Left lobe of liver (tissue), 2 donors: ENCODE measurements around the gene TMEM108. TPM values are rescaled to one million over a fixed set of nuclear protein-coding genes. Genes with fewer than 3 reads are reported as not detected.

ENCODE experiments used
- ATAC-seq: fragments of 200-7000 bp; cut with Tn5 transposase; one replicate; pipeline ENCODE4 v1.9.1; 2020; ENCODE audit warnings: mild to moderate bottlenecking, moderate library complexity
- DNase-seq: peaks from one replicate; pipeline ENCODE4 v3.0.0-alpha.2; 2020; ENCODE audit warnings: low spot score
- total RNA-seq: library from RNA; stranded (reverse); gene quantifications from one replicate; pipeline ENCODE4 v1.2.1, GENCODE V29; 2021
- donor health status: DM: no; HTN: no; CAD: no; lungs with moderate emphysema.
- donor health status: DM: no; HTN: yes; CAD: no.

TMEM108 gene
- total RNA-seq, 1 donor from 2014 or later = not detected

DNA sequence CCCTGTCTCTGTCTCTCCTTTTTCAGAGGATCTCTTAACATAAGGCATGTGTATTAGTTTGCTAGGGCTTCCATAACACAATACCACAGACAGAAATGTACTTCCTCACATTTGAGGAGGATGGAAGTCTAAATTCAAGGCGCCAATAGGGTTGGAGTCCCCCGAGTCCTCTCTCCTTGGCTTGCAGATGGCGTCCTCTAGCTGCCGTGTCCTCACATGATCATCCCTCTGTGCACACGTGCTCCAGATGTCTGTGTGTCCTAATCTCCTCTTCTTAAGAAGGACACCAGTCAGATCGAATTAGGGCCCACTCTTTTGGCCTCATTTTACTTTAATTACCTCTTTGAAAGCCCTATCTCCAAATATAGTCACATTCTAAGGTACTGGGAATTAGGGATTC is 338.6 kb downstream of the TMEM108 start:
- no peak for ATAC-seq
- no peak for DNase-seq

DNA sequence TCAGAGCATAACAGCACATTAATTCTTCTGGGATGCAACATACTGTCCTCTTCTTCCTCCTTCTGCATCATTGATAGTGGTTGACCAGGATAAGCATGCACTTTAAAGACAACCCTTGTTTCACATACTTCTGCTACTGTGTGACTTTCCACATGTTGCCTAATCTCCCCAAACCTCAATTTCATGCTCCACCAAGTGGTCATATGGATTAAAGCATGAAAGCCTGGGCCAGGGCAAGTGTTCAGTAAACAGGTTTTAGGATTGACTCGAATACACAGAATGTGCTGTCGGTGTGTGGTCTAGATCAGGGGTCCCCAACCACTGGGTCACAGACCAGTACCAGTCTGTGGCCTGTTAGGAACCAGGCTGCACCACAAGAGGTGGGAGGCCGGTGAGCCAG is 339.2 kb downstream of the TMEM108 start:
- no peak for DNase-seq
- peak; percentile 84 for ATAC-seq

DNA sequence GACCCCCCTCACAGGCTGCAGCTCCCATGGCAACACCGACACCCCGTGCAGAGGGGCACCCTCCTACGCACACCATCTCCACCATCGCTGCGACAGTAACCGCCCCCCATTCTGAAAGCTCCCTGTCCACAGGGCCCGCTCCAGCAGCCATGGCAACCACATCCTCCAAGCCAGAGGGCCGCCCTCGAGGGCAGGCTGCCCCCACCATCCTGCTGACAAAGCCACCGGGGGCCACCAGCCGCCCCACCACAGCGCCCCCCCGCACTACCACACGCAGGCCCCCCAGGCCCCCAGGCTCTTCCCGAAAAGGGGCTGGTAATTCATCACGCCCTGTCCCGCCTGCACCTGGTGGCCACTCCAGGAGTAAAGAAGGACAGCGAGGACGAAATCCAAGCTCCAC is 341.7 kb downstream of the TMEM108 start:
- ATAC-seq (no peak), DNase-seq (no peak)

DNA sequence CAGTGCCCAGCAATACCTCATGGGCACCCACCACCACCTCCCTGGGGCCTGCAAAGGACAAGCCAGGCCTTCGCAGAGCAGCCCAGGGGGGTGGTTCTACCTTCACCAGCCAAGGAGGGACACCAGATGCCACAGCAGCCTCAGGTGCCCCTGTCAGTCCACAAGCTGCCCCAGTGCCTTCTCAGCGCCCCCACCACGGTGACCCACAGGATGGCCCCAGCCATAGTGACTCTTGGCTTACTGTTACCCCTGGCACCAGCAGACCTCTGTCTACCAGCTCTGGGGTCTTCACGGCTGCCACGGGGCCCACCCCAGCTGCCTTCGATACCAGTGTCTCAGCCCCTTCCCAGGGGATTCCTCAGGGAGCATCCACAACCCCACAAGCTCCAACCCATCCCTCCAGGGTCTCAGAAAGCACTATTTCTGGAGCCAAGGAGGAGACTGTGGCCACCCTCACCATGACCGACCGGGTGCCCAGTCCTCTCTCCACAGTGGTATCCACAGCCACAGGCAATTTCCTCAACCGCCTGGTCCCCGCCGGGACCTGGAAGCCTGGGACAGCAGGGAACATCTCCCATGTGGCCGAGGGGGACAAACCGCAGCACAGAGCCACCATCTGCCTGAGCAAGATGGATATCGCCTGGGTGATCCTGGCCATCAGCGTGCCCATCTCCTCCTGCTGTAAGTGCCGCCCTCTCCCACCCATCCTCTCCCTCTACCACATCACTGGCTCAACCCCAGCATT is 342.5 kb downstream of the TMEM108 start:
- no peak for ATAC-seq
- no peak for DNase-seq

DNA sequence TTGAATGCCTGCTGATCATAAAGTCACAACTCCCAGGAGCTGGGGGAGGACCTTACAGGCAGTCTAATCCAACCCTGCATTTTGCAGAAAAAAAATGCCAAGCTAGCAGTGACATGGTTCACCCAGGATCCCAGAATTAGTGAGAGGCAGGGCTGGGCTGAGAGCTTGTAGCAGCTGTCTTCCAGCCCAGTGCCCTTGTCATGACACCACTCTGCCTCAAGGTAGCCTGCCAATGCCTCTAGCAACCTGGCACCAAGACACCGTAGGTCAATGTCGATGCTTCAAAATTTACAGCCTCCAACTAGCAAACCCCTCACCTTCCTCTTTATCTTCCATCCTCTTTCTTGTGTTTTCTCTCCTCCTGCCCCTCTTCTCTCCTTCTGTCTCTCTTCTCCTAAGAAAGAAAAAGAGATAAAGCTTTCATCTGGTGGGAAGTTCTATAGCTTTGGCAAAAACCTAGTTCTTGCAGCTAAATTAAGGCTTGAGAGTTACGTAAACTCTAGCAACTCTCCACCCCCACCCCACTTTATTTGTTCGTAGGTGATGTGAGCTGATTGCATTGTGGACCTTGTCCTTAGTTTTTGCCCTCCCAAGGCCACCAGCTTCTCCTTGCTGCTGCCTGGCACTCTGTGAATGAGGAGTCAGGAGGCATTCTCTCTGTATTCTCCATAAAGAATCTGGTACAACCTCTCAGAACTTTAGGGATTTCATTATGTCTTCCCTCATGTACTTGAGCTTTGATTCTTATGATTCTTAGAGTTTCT is 343.3 kb downstream of the TMEM108 start:
- DNase-seq (no peak), ATAC-seq (peak; percentile 45)

DNA sequence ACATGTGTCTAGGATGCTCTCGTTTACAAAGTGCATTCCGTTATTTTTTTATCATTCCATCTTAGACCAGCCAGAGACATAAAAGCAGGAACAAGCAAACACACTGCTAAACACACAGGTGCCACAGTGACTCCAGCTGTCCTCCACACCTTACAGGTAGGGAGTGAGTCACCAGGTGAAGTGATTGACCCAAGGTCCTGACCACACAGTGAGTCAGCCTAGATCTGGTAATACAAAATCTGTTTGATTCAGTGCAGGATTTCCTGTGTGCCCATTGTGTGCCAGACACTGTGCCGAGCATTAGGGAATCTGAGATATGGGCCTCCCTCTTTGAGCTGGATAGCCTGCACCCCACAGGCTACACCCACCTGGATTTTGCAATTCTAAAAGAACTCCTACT is 345.0 kb downstream of the TMEM108 start:
- DNase-seq = no peak

DNA sequence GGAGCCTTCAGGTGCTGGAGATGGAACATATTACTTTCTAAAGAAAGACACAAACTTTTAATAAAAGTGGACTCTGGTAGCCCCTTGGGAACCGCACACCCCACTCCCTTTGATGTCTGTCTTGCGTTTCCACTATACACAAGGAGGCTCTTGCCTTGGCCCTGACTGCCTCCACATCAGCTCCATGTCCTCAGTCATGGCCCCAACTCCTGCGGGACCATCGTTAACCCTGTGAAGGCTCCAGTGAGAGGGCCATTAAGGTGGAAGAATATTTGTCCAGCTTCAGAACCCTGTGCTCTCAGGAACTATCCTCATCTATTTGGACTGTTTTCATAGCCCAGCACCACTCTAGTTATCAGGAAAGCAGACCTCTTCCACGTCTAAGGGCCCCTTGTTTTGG is 345.6 kb downstream of the TMEM108 start:
- no peak for DNase-seq
- no peak for ATAC-seq

More for the DNA sequence above, 345.0 kb downstream of the TMEM108 start:
- ATAC-seq = no peak

DNA sequence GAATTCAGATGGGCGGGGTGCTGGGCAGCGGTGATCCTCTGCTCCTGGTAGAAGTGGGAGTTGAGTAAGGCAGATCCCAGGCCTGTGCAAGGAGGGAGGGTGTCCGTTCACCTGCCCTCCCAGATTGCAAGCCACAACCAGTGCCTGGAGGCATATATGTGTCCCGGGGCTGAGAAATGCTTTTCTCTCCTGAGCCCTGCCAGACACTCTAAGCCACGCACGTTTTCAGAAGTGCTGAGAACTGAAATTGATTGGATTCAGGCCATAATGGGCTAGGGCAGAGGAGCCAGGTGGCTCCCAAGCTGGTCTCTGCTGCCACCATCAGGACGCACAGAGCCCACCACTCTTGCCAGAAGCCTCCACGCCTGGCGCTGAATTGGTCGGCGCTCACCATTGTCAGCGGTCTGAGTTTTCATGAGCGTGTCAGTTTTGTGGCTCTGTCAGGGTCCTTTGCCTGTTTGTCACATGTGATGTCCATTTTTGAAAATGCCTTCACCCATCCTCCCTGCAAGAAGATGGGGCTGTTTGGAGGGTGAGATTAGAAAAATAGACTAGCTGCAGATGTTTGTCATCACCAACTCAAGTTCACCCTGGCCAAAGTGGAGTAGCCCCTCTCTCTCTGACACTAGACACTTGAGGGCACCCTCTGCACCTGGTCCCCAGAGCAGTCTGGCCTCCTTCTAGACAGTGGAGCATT is 346.3 kb downstream of the TMEM108 start:
- ATAC-seq (peak; percentile 89), DNase-seq (peak; percentile 57)

DNA sequence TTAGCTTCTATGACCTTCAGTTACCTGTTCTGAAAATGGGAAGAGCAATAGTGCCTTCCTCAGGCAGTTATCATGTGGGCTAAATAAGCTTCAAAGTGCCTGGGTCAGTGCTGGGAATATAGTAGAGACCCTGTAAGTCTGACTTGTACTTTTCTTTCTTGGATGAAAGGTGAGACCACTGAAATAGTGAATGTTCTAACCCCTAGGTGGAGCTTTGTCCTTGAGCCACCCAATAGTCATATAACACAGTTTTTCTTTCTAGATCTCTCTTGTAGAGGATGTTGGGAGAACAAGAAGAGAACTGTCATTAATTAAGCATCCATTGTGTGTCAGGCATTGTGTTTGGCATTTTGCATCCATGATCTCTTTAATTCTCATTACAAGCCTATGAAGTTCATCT is 348.7 kb downstream of the TMEM108 start:
- ATAC-seq (no peak), DNase-seq (no peak)

DNA sequence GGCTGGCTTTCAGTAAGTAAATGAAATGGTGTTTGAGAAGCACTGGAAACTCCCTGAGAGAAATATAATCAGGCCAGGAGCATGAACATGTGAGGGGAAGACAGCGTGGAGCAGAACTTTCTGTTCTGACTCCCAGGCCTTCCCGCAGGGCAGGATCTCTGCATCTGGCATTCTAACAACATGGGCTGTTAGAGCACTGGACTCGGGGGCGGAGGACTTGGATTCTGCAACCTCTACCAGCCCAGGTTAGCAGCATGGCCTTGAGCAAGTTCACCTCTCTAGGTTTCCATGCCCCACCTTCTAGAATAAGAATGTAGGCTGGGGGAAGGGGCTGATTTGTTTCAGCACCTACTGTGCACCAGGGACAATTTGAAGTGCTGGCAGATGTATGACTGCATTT is 349.1 kb downstream of the TMEM108 start:
- no peak for DNase-seq
- no peak for ATAC-seq

DNA sequence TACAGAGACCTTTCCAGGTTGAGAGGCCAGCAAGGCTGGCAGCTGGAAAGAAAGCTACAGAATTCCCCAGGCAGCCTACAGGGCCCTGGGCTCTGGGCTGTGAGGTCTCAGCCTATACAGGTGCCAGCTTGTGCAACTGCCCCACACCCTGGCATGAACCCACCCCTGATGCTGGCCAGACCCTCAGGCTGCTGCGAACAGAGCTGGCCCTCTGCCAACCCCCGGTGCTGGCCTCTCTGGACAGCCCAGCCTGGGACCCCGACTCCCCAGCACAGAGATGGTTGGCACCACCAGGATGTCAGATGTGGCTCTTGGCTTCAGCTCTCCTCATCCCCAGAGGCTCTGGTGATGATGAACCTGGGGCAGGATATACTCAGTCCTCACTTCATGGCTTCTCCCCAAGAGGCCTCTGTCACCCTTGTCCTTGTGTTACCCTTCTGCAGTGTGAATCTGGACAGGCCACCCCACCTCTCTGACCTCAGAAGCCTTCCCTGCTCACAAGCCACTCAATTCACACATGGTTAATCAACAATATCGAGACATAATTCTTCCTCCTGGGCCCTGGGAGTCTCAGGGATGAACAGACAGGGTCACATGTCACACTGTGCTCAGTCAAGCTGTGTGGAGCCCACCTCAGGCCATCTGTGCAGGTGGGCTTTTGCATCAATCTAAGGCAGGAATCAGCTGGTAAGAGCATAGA is 350.7 kb downstream of the TMEM108 start:
- no peak for ATAC-seq
- DNase-seq = no peak

DNA sequence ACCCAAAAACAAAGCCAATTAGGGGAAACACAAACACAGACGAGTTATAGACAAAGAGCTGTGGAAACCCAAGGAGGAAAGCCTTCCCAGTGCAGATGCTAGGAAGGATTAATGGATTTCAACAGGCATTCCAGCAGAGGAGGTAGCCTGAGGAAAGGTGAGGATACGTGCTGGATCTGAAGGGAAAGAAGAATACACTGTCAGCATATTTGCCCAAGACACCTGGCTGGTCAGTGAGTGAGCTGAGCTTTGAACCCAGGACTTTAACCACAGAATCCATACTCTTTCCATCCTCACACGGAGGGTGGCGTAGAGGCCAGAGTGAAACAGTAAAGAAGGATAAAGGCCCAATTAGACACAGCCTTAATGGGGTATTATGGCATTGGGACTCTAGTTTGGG is 352.5 kb downstream of the TMEM108 start:
- ATAC-seq (no peak), DNase-seq (no peak)

DNA sequence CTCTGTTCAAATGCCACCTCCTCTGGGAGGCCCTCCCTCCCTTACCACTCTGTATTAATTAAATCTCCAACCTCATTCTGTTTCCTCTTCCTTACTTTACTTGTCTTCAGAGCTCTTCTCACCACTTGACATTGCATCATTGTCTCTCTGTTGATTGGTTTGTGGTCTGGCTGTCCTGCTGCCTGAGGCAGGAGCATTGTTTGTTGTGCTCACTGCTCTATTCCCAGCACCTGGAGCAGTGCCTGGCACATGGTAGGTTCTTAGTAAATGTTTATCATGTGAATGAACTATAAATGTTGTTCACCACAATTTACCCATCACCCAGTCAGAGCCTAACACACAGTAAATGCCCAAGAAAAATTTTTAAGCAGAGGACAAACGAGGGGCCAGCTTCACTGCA is 355.0 kb downstream of the TMEM108 start:
- ATAC-seq = no peak
- no peak for DNase-seq

DNA sequence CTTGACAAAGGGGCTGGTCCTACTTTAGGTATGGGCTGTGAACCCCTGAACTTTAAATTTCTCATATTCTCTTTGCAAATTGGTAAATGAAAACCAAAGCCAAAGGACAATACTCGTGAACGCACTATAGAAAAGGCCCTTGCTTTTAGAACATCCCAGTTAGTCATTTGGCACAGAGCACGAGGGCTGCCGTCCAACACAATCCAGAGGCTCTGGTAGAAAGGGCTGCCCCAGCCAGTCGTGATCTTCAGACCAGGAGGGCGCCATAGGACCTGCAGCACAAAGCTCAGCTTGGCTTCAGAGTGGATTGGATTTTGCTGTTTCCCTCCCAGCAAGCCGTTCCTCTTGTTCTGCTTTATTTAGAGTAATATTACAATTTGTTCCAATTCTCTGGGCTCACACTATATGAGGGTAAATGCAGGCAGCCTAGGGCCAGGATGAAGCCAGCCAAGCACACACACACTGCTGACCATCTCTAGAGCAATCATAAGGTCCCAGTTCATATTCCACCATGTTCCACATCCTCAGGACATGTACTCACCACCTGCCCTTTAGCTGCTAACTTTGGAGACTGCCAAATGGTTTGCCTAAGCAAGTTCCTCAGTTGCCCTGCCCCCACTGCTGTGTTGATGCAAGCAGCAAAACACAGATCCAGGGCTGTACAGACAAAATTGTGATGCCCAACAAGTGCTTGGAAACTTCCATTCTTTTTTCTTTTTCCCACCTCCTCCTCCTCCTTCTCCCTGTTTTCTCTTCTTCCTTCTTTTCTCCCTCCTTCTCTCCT is 355.7 kb downstream of the TMEM108 start:
- no peak for DNase-seq
- ATAC-seq = peak; percentile 38

DNA sequence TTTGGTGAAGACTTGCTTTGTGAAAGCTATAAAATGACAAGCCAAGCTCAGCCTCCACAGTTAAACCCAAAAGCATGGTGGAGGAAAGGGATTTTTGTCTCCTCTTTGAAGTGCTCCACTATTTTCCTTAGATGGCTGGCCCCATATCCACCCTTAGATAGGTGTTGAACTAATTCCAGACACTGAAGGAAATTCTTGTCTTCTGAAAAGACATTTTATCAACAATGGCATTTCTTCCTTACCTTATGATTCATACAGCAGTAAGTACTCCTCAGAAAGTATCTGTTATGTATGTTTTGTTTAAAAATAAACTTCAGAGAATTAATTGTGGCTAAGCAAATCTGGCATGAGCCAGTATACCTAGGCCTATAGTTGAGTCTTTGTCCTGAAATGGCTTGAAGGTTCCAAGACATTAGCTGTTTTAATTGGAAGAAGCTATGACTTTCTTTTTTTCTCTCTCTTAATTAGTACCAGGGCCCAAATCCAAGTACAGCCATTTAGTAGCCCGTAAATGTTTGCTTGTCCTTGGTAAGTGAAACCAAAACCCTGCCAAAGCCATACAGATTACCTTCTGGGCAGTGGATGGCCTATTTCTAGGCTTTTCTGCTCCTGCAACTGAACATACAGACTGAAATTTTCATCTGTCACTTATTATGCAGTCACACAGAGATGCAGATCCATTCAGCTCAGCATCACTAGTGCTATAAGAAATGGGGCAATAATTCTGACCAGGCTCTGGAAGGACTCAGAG is 356.5 kb downstream of the TMEM108 start:
- ATAC-seq (peak; percentile 24), DNase-seq (no peak)

DNA sequence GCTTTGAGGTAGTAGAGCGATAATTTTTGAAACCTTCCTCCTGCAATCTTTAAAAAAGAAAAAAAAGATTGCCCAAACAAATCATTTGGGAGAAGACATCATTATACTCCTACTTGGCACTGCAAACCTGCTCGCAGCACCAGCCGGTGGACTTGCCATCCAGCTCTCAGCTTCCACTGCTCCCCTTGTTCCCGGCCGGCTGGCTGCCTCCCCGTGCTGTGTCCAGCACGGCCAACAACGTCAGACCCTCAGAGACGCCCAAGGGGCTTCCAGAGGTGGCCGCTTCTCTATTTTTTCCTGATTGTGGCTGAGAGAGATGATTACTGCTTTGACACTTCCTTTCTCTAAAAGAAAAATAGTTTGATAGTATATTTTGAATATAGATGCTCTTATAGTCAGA is 358.7 kb downstream of the TMEM108 start:
- ATAC-seq = no peak
- no peak for DNase-seq

DNA sequence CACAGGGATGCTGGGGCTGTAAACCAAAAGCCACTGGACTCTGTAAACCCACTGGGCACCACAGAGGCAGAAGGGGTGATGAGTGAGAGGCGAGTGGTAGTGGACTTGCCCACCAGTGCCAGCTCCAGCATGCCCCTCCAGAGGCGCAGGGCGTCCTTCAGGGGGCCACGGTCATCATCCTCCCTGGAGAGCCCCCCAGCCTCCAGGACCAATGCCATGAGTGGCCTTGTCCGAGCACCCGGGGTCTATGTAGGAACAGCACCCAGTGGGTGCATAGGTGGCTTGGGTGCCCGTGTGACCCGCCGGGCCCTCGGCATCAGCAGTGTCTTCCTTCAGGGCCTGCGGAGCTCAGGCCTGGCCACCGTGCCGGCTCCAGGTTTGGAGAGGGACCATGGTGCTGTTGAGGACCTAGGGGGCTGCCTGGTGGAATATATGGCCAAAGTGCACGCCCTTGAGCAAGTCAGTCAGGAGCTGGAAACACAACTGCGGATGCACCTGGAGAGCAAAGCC is 361.9 kb downstream of the TMEM108 start, which contains the start of gene BFSP2:
BFSP2 (plus strand) TSS at position 51 of the 510 bp plus-strand sequence; CDS start at position 79, 28 bp downstream.
- ATAC-seq = no peak
- no peak for DNase-seq

DNA sequence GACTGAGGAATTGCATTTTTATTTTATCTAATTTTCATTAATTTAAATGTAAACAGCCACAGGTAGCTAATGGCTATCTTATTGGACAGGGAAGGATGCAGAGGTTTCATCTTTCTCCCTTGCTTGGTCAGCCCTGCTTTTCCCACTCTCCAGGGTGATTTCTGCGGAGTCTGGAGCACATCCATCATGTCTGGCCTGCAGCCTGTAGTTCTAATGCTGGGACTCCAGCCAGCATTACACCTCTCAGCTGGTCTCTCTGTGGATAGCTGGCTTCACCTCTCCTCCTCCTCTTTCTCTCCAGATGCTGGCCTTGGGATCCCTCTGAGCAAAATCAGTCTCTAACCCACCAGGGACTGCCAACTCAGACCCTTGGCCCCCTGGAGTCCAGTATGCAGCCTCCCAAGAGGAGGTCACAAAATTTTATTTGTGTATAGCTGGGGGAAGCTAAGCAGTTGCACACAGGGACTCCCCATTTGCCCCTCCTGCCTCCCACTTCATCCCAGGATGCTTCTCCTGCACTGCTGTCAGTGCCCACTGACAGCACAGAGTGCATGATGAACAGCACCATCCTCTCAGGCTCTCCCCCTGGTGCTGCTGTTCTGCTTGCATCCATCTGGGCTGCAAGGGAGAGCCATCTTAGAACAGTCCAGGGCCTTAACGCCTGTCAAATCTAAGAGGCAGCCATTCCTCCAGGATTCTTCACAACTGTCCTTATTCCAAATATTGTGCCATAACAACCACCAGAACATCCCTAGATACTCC is 363.4 kb downstream of the TMEM108 start:
- peak; percentile 64 for ATAC-seq
- no peak for DNase-seq

DNA sequence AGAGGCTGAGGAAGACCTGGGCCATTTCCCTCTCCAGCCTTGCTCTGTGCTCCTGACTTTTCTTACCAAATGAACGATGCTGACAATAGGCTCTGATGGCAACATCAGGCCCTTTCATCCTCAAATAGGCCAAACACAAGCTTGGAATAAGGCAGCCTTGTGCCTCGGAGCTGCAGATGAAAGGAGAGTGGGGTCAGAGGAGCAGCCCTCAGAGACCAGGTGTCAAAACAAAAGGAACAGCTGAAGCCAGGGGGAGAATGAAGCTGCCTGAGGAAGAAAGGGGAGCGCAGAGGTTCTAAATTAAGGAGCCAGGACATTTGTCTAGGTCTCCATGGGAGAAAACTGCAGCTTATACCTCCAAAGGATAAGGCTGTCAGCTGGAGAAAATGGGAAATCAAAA is 366.7 kb downstream of the TMEM108 start:
- DNase-seq = no peak
- ATAC-seq = no peak
